ENCODE measurements around the gene ABT1. TPM values are rescaled to one million over a fixed set of nuclear protein-coding genes. Genes with fewer than 3 reads are reported as not detected.
A peak's percentile ranks its signal among the peaks of the same experiment; 100 is the strongest.
"Not testable (repeated sequence)": the region's sequence is repeated elsewhere in the genome, so short reads cannot be mapped to it uniquely, and the experiment has no call there.

ABT1 gene
- total RNA-seq = 10 to 100 TPM; 33.5 to 34.8 TPM
- polyA plus RNA-seq = 10 to 100 TPM; 50.0 to 63.9 TPM

- Histone ChIP-seq H3K27ac (ENCODE audit: low read depth, low read length) (peak within 1 kb of the TSS; percentile 91), H3K4me1 (ENCODE audit: insufficient read depth, low read length) (peaks cover 24% of the 10 kb centered on the region), H3K36me3 (ENCODE audit: insufficient read depth, low read length) (peaks cover 22% of the 10 kb centered on the region), H3K27me3 (ENCODE audit: insufficient read depth, low read length) (no peaks in the 10 kb centered on the region), H3K4me3 (ENCODE audit: low read length in 2 of 2) (peak within 1 kb of the TSS; percentile 76 to 98), H3K9me3 (ENCODE audit: control insufficient read depth in 1 of 2, low read length in 2 of 2) (no peaks in the 10 kb centered on the region)
- peaks cover 15 to 22% of the 10 kb centered on the region in 2 donors for H3K27me3 Mint-ChIP-seq
- peak within 1 kb of the TSS in 3 of 7 donors; percentile 80 to 92 (median 88) for H3K27ac Mint-ChIP-seq
- H3K36me3 Mint-ChIP-seq = peaks cover 11 to 26% of the 10 kb centered on the region in 2 donors
- ChIA-PET CTCF (ENCODE audit: partially characterized antibody) (interaction anchor here (1.2 to 6.3 kb wide), 12 partner anchors 11 to 882 kb away, joined by 3 to 116 read pairs (median 10); a partner anchor contains a TSS), POLR2A (ENCODE audit: partially characterized antibody) (interaction anchor here (0.8 to 2.5 kb wide), 11 partner anchors 64 to 581 kb away, joined by 3 to 13 read pairs (median 6); a partner anchor contains a TSS)
- H3K4me3 Mint-ChIP-seq = no peak within 1 kb of the TSS
- intact Hi-C loops (cut with micrococcal nuclease) = loop anchor here (1.0 to 10.0 kb wide), 7 partner anchors 19 to 1298 kb away; partner anchors contain the start of gene BTN3A2
- H3K4me1 Mint-ChIP-seq = peaks cover 0 to 16% (median 8%) of the 10 kb centered on the region in 4 donors
- peak; percentile 95 to 98 (median 96) for DNase-seq
- H3K9me3 Mint-ChIP-seq = no peaks in the 10 kb centered on the region
Observed at GRCh38 chr6:26596579-26597388, at the start of gene ABT1. Gene ABT1 (plus strand): TSS chr6:26596953. CDS start chr6:26596983, 30 bp downstream.

DNA sequence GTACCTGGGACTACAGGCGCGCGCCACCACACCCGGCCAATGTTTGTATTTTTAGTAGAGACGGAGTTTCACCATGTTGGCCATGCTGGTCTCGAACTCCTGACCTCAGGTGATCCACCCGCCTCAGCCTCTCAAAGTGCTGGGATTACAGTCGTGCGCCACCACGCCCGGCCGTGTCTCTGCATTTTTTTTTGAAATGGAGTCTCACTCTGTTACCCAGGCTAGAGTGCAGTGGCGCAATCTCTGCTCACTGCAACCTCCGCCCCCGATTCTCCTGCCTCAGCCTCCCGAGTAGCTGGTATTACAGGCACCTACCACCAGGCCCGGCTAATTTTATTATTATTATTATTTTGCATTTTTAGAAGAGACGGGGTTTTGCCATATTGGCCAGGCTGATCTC lies 49.4 kb upstream of the ABT1 start:
- H3K4me1 Mint-ChIP-seq = peaks cover 12 to 33% (median 21%) of the 10 kb centered on the region in 4 donors
- H3K9me3 Mint-ChIP-seq; intact Hi-C loops (cut with micrococcal nuclease); DNase-seq; H3K27me3 ChIP-seq (ENCODE audit: insufficient read depth, low read length); H3K4me3 Mint-ChIP-seq; H3K27ac Mint-ChIP-seq; H3K27me3 Mint-ChIP-seq; H3K27ac ChIP-seq (ENCODE audit: low read depth, low read length); H3K9me3 ChIP-seq (ENCODE audit: control insufficient read depth in 1 of 2, low read length in 2 of 2); H3K4me3 ChIP-seq (ENCODE audit: low read length in 2 of 2): not testable (repeated sequence)
- ChIA-PET CTCF (ENCODE audit: partially characterized antibody) (interaction anchor here (1.7 to 9.3 kb wide), 3 partner anchors 9 to 206 kb away, joined by 3 to 50 read pairs (median 6); partner anchors contain the start of gene HMGN4), POLR2A (ENCODE audit: partially characterized antibody) (interaction anchor here (12.2 kb wide), 1 partner anchor 10 kb away, joined by 181 read pairs; the partner anchor contains the start of gene HMGN4)
- Histone ChIP-seq H3K4me1 (ENCODE audit: insufficient read depth, low read length) (peaks cover 16% of the 10 kb centered on the region), H3K36me3 (ENCODE audit: insufficient read depth, low read length) (peaks cover 15% of the 10 kb centered on the region)
- peaks cover 25 to 44% of the 10 kb centered on the region in 2 donors for H3K36me3 Mint-ChIP-seq

DNA sequence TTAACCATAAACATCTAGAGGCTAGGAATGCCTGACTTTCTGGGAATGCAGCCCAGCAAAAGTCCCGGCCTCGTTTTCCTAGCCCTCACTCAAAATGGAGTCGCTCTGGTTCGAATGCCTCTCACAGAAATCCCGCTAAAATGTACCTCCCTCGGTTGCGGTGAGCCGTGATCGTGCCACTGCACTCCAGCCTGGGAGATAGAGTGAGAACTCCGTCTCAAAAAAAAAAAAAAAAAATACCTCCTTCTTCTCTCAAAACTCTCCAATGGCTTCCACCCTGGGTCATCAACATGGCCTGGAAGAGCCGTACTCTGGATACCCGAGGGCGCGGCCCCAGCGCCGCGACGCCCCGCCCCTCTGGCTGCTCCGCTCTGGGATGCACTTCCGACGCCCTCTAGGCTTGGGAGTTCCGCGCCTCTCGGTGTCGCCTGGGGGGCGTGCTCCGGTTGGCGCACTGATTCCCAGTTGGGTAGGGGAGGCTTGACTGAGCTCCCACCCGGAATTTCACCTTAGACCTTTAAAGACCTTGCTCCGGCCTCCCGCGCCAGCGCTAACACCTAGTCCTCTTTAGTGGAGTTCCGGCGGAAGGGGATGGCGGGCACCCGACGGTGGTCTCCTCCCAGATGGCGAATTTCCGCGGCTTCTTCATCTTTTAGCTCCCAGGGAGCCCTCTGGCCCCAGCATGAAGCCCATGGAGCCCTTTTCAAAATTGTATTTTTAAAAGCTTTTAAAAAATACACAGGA lies 46.3 kb upstream of the ABT1 start:
- peak in 1 of 5 donors; percentile 22 for DNase-seq
- Mint-ChIP-seq H3K9me3 (no peaks in the 10 kb centered on the region), H3K27me3 (peaks cover 0 to 2% of the 10 kb centered on the region in 2 donors), H3K4me3 (peak overlapping the region in 7 of 8 donors; percentile 89 to 95 (median 92)), H3K4me1 (peaks cover 8 to 17% (median 12%) of the 10 kb centered on the region in 4 donors), H3K36me3 (peaks cover 16 to 24% of the 10 kb centered on the region in 2 donors), H3K27ac (peak overlapping the region in 6 of 7 donors; percentile 53 to 80 (median 69))
- Histone ChIP-seq H3K27me3 (ENCODE audit: insufficient read depth, low read length) (no peaks in the 10 kb centered on the region), H3K4me1 (ENCODE audit: insufficient read depth, low read length) (peaks cover 31% of the 10 kb centered on the region), H3K36me3 (ENCODE audit: insufficient read depth, low read length) (peaks cover 3% of the 10 kb centered on the region), H3K9me3 (ENCODE audit: control insufficient read depth in 1 of 2, low read length in 2 of 2) (no peaks in the 10 kb centered on the region), H3K27ac (ENCODE audit: low read depth, low read length) (peak overlapping the region; percentile 22), H3K4me3 (ENCODE audit: low read length in 2 of 2) (peak overlapping the region; percentile 48 to 63)
- intact Hi-C loops (cut with micrococcal nuclease) = loop anchor here (5.0 kb wide), 2 partner anchors 78 to 148 kb away; partner anchors contain the start of gene BTN3A1
- ChIA-PET POLR2A (ENCODE audit: partially characterized antibody) (interaction anchor here (0.8 to 12.2 kb wide), 7 partner anchors 8 to 394 kb away, joined by 3 to 181 read pairs (median 4); partner anchors contain the start of gene HMGN4), CTCF (ENCODE audit: partially characterized antibody) (interaction anchor here (0.5 to 9.3 kb wide), 3 partner anchors 8 to 16 kb away, joined by 3 to 50 read pairs (median 6); partner anchors contain the start of gene HMGN4)

DNA sequence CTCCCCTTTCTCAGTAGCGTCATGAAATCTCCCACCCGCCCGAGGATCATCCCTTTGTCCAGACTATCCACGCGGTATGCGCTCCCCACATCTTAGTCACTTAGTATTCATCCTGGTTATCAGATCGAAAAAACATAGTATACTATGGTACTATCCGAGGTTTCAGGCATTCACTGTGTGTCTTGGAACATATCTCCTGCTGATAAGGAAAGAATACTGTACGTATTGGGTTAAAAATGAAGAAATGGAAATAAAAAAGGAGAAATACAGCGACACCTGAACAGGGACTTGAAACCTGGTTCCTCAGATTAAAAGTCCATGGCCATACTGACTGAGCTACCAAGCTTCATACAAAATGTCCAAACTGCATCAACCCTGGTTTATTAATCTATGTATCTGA lies 44.5 kb upstream of the ABT1 start:
- ChIA-PET POLR2A (ENCODE audit: partially characterized antibody) (interaction anchor here (0.8 to 12.2 kb wide), 7 partner anchors 10 to 239 kb away, joined by 3 to 181 read pairs (median 10); partner anchors contain the start of gene HMGN4), CTCF (ENCODE audit: partially characterized antibody) (interaction anchor here (1.1 to 9.3 kb wide), 5 partner anchors 12 to 211 kb away, joined by 3 to 50 read pairs (median 3); partner anchors contain the start of gene HMGN4)
- no peak for DNase-seq
- Histone ChIP-seq H3K9me3 (ENCODE audit: control insufficient read depth in 1 of 2, low read length in 2 of 2) (no peaks in the 10 kb centered on the region), H3K4me1 (ENCODE audit: insufficient read depth, low read length) (peaks cover 31% of the 10 kb centered on the region), H3K4me3 (ENCODE audit: low read length in 2 of 2) (no peak overlapping the region), H3K27ac (ENCODE audit: low read depth, low read length) (no peak overlapping the region), H3K36me3 (ENCODE audit: insufficient read depth, low read length) (no peaks in the 10 kb centered on the region), H3K27me3 (ENCODE audit: insufficient read depth, low read length) (no peaks in the 10 kb centered on the region)
- Mint-ChIP-seq H3K36me3 (peaks cover 0 to 7% of the 10 kb centered on the region in 2 donors), H3K4me3 (no peak overlapping the region), H3K27me3 (peaks cover 0 to 2% of the 10 kb centered on the region in 2 donors), H3K4me1 (peaks cover 11 to 28% (median 18%) of the 10 kb centered on the region in 4 donors), H3K9me3 (no peaks in the 10 kb centered on the region), H3K27ac (no peak overlapping the region)
- intact Hi-C loops (cut with micrococcal nuclease) = loop anchor here (5.0 kb wide), 2 partner anchors 80 to 150 kb away; partner anchors contain the start of gene BTN3A1

DNA sequence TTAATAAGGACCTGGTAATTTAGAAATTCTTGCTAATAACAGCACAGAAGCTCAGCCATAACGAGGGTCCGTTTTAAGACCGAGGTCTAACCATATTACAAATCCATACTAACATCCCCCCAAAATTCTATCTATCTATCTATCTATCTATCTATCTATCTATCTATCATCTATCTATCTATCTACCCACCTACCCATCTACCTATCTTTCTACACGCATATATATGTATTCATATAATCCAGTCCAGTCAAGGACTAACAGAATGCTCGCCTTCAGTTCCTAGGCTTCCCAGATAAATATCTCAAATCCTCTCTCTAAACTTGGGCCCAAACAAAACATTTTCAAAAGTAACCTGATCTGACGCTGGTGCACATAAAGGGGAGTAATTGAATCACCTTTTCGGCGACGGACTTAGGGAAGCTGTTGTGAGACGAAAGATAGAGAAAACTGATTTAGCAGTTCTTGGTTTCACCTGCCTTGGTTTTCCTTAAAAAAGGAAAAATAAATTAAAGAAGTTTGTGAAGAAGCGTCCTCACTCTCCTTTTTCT lies 44.0 kb upstream of the ABT1 start:
- ChIA-PET CTCF (ENCODE audit: partially characterized antibody) (interaction anchor here (0.5 to 9.3 kb wide), 8 partner anchors 11 to 1220 kb away, joined by 3 to 50 read pairs (median 3); partner anchors contain the start of gene HMGN4), POLR2A (ENCODE audit: partially characterized antibody) (interaction anchor here (0.8 to 12.2 kb wide), 16 partner anchors 9 to 329 kb away, joined by 3 to 181 read pairs (median 6); partner anchors contain the start of gene HMGN4)
- Histone ChIP-seq H3K4me1 (ENCODE audit: insufficient read depth, low read length) (peaks cover 31% of the 10 kb centered on the region), H3K4me3 (ENCODE audit: low read length in 2 of 2) (peak overlapping the region; percentile 59 to 67), H3K27me3 (ENCODE audit: insufficient read depth, low read length) (no peaks in the 10 kb centered on the region), H3K36me3 (ENCODE audit: insufficient read depth, low read length) (no peaks in the 10 kb centered on the region), H3K9me3 (ENCODE audit: control insufficient read depth in 1 of 2, low read length in 2 of 2) (no peaks in the 10 kb centered on the region), H3K27ac (ENCODE audit: low read depth, low read length) (no peak overlapping the region)
- Mint-ChIP-seq H3K36me3 (peaks cover 0 to 7% of the 10 kb centered on the region in 2 donors), H3K27me3 (peaks cover 0 to 2% of the 10 kb centered on the region in 2 donors), H3K27ac (no peak overlapping the region), H3K4me3 (no peak overlapping the region), H3K4me1 (peaks cover 11 to 28% (median 19%) of the 10 kb centered on the region in 4 donors), H3K9me3 (no peaks in the 10 kb centered on the region)
- intact Hi-C loops (cut with micrococcal nuclease) = loop anchor here (1.0 to 5.0 kb wide), 5 partner anchors 15 to 150 kb away; partner anchors contain the start of gene BTN3A1
- no peak for DNase-seq

DNA sequence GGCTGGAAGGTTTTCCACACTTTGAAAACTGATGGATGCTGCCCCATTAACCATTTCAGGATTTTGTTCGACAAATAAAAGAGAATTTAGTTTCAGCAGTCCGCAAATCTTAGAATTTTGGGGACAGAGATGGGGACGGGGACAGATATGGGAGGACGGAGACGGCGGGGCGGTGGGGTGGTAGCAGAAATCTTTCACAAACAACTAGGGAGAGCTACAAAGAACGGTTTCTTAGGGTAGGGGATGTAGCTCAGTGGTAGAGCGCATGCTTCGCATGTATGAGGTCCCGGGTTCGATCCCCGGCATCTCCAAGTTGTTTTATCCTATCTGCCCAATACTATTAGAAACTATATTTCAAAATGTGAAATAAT lies 43.5 kb upstream of the ABT1 start:
- H3K27ac ChIP-seq (ENCODE audit: low read depth, low read length) = peak overlapping the region; percentile 31
- no peaks in the 10 kb centered on the region for H3K9me3 ChIP-seq (ENCODE audit: control insufficient read depth in 1 of 2, low read length in 2 of 2)
- Mint-ChIP-seq H3K36me3 (peaks cover 0 to 5% of the 10 kb centered on the region in 2 donors), H3K4me3 (no peak overlapping the region), H3K27ac (no peak overlapping the region), H3K27me3 (peaks cover 0 to 2% of the 10 kb centered on the region in 2 donors), H3K4me1 (peaks cover 11 to 28% (median 19%) of the 10 kb centered on the region in 4 donors), H3K9me3 (no peaks in the 10 kb centered on the region)
- no peaks in the 10 kb centered on the region for H3K27me3 ChIP-seq (ENCODE audit: insufficient read depth, low read length)
- H3K4me3 ChIP-seq (ENCODE audit: low read length in 2 of 2) = peak overlapping the region; percentile 67 to 93
- ChIA-PET POLR2A (ENCODE audit: partially characterized antibody) (interaction anchor here (0.5 to 12.2 kb wide), 28 partner anchors 9 to 1271 kb away, joined by 3 to 181 read pairs (median 4); partner anchors contain the start of gene HMGN4), CTCF (ENCODE audit: partially characterized antibody) (interaction anchor here (0.5 to 9.3 kb wide), 8 partner anchors 11 to 1220 kb away, joined by 3 to 50 read pairs (median 3); partner anchors contain the start of gene HMGN4)
- intact Hi-C loops (cut with micrococcal nuclease) = loop anchor here (1.0 to 5.0 kb wide), 5 partner anchors 16 to 151 kb away; partner anchors contain the start of gene BTN3A1
- peaks cover 31% of the 10 kb centered on the region for H3K4me1 ChIP-seq (ENCODE audit: insufficient read depth, low read length)
- DNase-seq = peak; percentile 77 to 81 (median 80)
- no peaks in the 10 kb centered on the region for H3K36me3 ChIP-seq (ENCODE audit: insufficient read depth, low read length)

Data from CD4-positive, alpha-beta memory T cell (primary cell).